Hematopoietic multipotent progenitor cell treated with erythropoietin and hydrocortisone succinate and interleukin-3 and kit ligand, for 8 days (in vitro differentiated cells): ENCODE data around the gene CCDC121.

Experiments used
- DNase-seq: peaks from one replicate; pipeline ENCODE4 v3.0.0-alpha.2; 2015

The CCDC121 gene

DNA sequence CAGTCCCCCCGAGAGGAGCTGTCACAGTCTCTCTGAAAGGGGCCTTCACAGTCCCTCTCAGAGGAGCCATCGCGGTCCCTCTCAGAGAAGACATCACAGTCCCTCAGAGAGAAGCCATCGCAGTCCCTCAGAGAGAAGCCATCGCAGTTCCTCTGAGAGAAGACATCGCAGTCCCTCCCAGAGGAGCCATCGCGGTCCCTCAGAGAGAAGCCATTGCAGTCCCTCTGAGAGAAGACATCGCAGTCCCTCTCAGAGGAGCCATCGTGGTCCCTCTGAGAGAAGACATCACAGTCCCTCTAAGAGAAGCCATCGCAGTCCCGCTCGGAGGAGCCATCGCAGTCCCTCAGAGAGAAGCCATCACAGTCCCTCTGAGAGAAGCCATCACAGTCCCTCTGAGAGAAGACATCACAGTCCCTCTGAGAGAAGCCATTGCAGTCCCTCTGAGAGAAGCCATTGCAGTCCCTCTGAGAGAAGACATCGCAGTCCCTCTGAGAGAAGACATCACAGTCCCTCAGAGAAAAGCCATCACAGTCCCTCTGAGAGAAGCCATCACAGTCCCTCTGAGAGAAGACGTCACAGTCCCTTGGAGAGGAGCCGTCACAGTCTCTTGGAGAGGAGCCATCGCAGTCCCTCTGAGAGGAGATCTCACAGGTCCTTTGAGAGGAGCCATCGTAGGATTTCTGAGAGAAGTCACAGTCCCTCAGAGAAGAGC lies 47.2 kb downstream of the CCDC121 start:
- DNase-seq, result no peak
